GM12875 (cell line): ENCODE data around the gene HRH2.
"Not testable (repeated sequence)": the region's sequence is repeated elsewhere in the genome, so short reads cannot be mapped to it uniquely, and the experiment has no call there.

ENCODE experiments used
- H3K4me3 ChIP-seq: one replicate; pipeline ENCODE4 v1.5.1; 2011; ENCODE audit warnings: low read depth, low read length, control low read depth
- TF ChIP-seq, protein P1 (sequence below): IDR thresholded peaks from 2 replicates; pipeline ENCODE4 v1.5.1; 2011; ENCODE audit warnings: low read depth, mild to moderate bottlenecking, control low read depth, inconsistent platforms, low read length, moderate library complexity, borderline replicate concordance; ENCODE audit not compliant: insufficient read depth

Gene HRH2

DNA sequence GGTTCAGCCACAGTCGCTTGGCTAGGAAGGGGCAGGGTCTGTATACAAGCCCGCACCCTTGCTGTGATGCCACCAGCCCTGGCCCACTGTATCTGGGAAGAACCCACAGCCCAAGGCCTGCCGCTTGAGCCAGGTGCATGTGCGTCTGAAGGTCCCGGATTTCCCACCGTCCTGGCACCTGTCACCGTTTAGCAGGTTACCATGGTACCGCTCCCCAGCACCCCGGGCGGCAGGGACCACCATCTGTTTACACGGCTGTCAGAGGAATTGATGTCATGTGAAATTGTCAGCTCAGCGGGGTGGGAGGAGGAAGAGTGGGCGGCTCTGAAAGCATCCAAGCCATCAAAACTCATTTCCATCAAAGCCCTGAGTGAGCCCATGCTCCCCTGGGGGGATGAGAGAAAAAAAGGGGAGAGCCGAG lies 92.7 kb downstream of the HRH2 start:
- H3K4me3 ChIP-seq: no peak overlapping the region
- TF ChIP-seq, protein P1, sequence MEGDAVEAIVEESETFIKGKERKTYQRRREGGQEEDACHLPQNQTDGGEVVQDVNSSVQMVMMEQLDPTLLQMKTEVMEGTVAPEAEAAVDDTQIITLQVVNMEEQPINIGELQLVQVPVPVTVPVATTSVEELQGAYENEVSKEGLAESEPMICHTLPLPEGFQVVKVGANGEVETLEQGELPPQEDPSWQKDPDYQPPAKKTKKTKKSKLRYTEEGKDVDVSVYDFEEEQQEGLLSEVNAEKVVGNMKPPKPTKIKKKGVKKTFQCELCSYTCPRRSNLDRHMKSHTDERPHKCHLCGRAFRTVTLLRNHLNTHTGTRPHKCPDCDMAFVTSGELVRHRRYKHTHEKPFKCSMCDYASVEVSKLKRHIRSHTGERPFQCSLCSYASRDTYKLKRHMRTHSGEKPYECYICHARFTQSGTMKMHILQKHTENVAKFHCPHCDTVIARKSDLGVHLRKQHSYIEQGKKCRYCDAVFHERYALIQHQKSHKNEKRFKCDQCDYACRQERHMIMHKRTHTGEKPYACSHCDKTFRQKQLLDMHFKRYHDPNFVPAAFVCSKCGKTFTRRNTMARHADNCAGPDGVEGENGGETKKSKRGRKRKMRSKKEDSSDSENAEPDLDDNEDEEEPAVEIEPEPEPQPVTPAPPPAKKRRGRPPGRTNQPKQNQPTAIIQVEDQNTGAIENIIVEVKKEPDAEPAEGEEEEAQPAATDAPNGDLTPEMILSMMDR: no peak

DNA sequence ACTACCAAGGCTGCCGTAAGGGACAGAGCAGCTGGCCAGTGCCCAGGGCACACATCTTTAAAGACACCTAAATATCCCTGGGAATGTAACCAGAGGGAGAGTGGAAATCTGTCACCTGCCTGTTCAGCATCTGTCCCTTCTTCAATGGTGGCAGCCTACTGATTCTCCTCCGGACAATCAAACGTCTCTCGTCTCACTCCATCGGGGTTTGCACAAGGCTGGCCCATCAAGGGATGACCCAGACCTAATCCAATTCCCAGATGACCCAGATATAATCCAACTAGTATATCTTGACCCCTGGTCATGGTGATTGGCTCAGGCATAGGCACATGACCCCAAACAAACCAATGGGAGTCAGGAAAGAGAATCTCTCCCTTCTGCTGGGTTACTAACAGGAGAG lies 93.5 kb downstream of the HRH2 start:
- H3K4me3 ChIP-seq: no peak overlapping the region
- TF ChIP-seq, protein P1: no peak

DNA sequence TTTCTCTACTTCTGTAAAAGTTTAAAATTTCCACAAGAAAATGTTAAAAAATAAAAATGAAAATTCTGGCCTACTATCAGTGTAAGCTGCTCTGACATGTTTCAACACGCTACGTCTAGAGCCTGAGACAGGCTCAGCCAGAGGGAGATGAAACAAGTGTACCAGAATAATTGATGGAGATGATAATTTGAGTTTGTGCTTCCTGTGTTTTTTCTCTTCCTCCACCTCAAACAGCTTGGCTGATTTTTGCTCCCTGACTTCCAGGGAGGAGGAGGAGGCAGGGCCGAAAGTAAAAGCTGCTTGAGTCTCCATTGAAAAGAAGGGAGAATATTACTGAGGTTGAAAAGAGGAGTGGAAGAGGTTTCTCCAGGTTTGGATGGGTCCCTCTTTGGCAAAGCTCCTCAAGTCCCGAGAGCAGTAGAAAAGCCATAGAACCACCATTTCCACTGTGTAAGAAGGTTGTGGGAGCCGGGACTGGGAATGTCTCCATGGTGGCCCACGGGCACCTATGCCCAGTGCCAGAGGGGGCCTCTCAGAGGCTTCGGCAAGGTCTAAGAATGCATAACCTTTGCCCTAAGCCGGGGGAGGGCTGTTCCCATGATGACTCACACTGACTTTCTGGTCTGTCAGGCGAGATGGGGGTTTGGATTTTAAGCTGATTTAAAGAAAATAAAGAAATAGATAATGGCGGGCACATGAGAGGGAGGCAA lies 95.1 kb downstream of the HRH2 start:
- no peak overlapping the region for H3K4me3 ChIP-seq
- TF ChIP-seq, protein P1: no peak

DNA sequence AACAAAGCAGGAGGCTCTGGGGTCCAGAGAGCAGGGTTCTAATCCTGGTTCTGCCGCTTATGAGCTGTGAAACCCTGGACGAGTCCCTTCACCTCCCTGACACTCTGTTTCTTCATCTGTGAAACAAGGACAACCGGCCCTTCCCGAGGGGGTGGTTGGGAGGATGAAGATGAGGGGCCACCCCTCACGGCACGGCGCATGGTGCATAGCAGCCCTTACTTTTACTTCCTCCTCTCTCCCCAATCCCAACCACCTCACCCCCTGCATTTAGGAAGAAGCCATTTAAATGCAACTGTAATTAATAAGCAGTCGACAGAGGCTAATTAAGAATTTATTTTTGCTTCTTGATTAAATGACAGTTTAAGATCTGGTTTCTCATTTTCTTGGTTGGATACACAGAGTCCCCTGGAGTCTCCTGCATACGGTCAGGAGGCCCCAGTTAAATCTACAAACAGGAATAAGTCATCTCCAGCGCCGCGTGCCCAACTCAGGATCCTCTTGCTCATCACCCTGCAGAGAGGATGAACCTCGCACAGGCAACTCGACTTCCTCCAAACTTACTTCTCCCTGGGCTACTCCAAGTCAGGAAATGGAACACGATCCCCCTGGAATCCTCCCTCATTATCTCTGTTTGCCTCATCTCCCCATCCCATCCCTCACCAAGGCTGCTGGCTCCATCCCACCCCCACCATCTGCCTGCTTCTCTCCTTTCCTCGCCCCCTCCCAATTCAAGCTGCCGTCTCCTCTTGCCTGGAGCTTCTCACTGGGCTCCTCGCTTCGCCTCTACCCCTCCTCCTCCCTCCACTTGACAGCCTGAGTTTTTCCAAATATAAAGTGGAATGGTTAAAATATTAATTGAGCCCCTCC lies 95.9 kb downstream of the HRH2 start:
- TF ChIP-seq, protein P1: no peak
- H3K4me3 ChIP-seq: no peak overlapping the region

DNA sequence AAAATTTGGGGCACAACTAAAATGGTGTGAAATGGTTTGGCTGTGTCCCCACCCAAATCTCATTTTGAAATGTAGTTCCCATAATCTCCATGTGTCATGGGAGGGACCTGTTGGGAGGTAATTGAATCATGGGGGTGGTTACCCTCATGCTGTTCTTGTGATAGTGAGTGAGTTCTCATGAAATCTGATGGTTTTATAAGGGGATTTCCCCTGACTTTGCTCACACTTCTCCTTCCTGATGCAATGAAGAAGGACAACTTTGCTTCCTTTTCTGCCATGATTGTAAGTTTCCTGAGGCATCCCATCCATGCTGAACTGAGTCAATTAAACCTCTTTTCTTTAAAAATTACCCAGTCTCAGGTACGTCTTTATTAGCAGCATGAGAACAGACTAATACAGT lies 102.1 kb downstream of the HRH2 start:
- H3K4me3 ChIP-seq: not testable (repeated sequence)
